ENCODE data around the gene NOL3. TPM values are rescaled to one million over a fixed set of nuclear protein-coding genes. Genes with fewer than 3 reads are reported as not detected.

NOL3 gene
- total and polyA plus RNA-seq, 2 of the 13 experiments (the other 11 are each of a cell fraction or from before 2014, with no cell fraction given) = 5.7 to 20.5 TPM

- TF ChIP-seq MTERF4 (CRISPR knock-in tag; IDR thresholded peaks at IDR 0.05) = no peak
- no peak for TF ChIP-seq MXD4 (CRISPR knock-in tag; IDR thresholded peaks at IDR 0.05)
- TF ChIP-seq NR0B2 (CRISPR knock-in tag; IDR thresholded peaks at IDR 0.05) = no peak
- no peak for TF ChIP-seq ZNF597 (CRISPR knock-in tag; IDR thresholded peaks at IDR 0.05)
- 0 out of 2 replicates have a peak, but pooled peaks have one; percentile 31 for TF ChIP-seq MAFG (CRISPR knock-in tag; IDR thresholded peaks at IDR 0.05)
- peak; percentile 58; the same call in 1 of the 2 replicates for TF ChIP-seq FUBP1 (CRISPR knock-in tag; IDR thresholded peaks at IDR 0.05; ENCODE audit: borderline replicate concordance)
- 0 out of 2 replicates have a peak, but pooled peaks have one; percentile 11 for TF ChIP-seq ZSCAN5A (CRISPR knock-in tag; IDR thresholded peaks at IDR 0.05; ENCODE audit: borderline replicate concordance)
- TF ChIP-seq CREB3 (CRISPR knock-in tag; IDR thresholded peaks at IDR 0.05) = no peak
- no peak for TF ChIP-seq GMEB2 (CRISPR knock-in tag; IDR thresholded peaks at IDR 0.05; ENCODE audit: low read depth)
- peak; percentile 42; the same call in 1 of the 2 replicates for TF ChIP-seq ZNF331 (CRISPR knock-in tag; IDR thresholded peaks at IDR 0.05)
- TF ChIP-seq TFE3 (CRISPR knock-in tag; IDR thresholded peaks at IDR 0.05) = 0 out of 2 replicates have a peak, but pooled peaks have one; percentile 38
- TF ChIP-seq ZNF710 (CRISPR knock-in tag; IDR thresholded peaks at IDR 0.05; ENCODE audit: borderline replicate concordance) = peak; percentile 38; the same call in 1 of the 2 replicates
- TF ChIP-seq FOXM1 (CRISPR knock-in tag; IDR thresholded peaks at IDR 0.05) = no peak
- no peak; the same call in 1 of the 2 replicates for TF ChIP-seq ZSCAN31 (CRISPR knock-in tag; IDR thresholded peaks at IDR 0.05; ENCODE audit: low read depth)
Measured at GRCh38 chr16:67170168-67170948, at the start of gene NOL3 (continued).
